Mesenchymal stem cell (in vitro differentiated cells and primary cell): ENCODE data around the gene GTPBP1.

Experiments used
- DNase-seq: peaks from one replicate; pipeline ENCODE4 v3.0.0-alpha.2; 2013
- H2AFZ ChIP-seq: one replicate; pipeline ENCODE4 v1.6.1; 2013; ENCODE audit warnings: low read depth, mild to moderate bottlenecking, control low read depth, inconsistent platforms, low read length, moderate library complexity
- H2AK5ac ChIP-seq: 2 replicates; pipeline ENCODE4 v1.6.1; 2013; ENCODE audit warnings: low read length, moderate library complexity, mild to moderate bottlenecking, inconsistent platforms; ENCODE audit not compliant: severe bottlenecking
- H2BK120ac ChIP-seq: one replicate; pipeline ENCODE4 v1.6.1; 2013; ENCODE audit warnings: low read depth, mild to moderate bottlenecking, inconsistent platforms, low read length, moderate library complexity
- H2BK12ac ChIP-seq, 2 experiments: one replicate each; pipeline ENCODE4 v1.6.1; 2013; ENCODE audit warnings: inconsistent platforms in 2 of 2, low read length in 2 of 2, mild to moderate bottlenecking in 2 of 2, moderate library complexity in 2 of 2, control low read depth in 1 of 2
- H2BK15ac ChIP-seq: one replicate; pipeline ENCODE4 v1.6.1; 2013; ENCODE audit warnings: mild to moderate bottlenecking, low read depth, inconsistent platforms; ENCODE audit not compliant: poor library complexity, severe bottlenecking
- H2BK5ac ChIP-seq: 2 replicates; pipeline ENCODE4 v1.6.1; 2013; ENCODE audit warnings: low read depth, mild to moderate bottlenecking, low read length, control low read depth, inconsistent platforms; ENCODE audit not compliant: poor library complexity, severe bottlenecking
- H3K14ac ChIP-seq, 2 experiments: one replicate each; pipeline ENCODE4 v1.6.1; 2013; ENCODE audit warnings: inconsistent platforms in 2 of 2, low read length in 2 of 2, control low read depth in 1 of 2, mild to moderate bottlenecking in 1 of 2, moderate library complexity in 1 of 2
- H3K18ac ChIP-seq, 2 experiments: one replicate each; pipeline ENCODE4 v1.6.1; 2013; ENCODE audit warnings: inconsistent platforms in 2 of 2, low read length in 2 of 2, control low read depth in 1 of 2, low read depth in 1 of 2, mild to moderate bottlenecking in 1 of 2
- H3K23ac ChIP-seq, 2 experiments: one replicate each; pipeline ENCODE4 v1.6.1; 2013; ENCODE audit warnings: inconsistent platforms in 2 of 2, low read length in 2 of 2, mild to moderate bottlenecking in 2 of 2, moderate library complexity in 2 of 2, control low read depth in 1 of 2
- H3K27ac ChIP-seq: 2 replicates; pipeline ENCODE4 v1.5.1; 2013; ENCODE audit warnings: mild to moderate bottlenecking, moderate library complexity, low read length, control low read depth, inconsistent platforms; ENCODE audit not compliant: poor library complexity, severe bottlenecking
- H3K27me3 ChIP-seq, 2 experiments: 2 replicates each; pipeline versions ENCODE4 v1.6.1 to v1.7.0; 2013; ENCODE audit warnings: low read length in 2 of 2, mild to moderate bottlenecking in 2 of 2, moderate library complexity in 2 of 2, control low read depth in 1 of 2, inconsistent platforms in 1 of 2; ENCODE audit not compliant: control insufficient read depth in 1 of 2, insufficient read depth in 1 of 2
- H3K36me3 ChIP-seq, 2 experiments: 2 replicates each; pipeline versions ENCODE4 v1.6.1 to v1.7.0; 2013; ENCODE audit warnings: low read length in 2 of 2, control low read depth in 1 of 2, inconsistent platforms in 1 of 2, low read depth in 1 of 2, mild to moderate bottlenecking in 1 of 2; ENCODE audit not compliant: insufficient read depth in 2 of 2, control insufficient read depth in 1 of 2
- H3K4ac ChIP-seq, 2 experiments: one replicate each; pipeline ENCODE4 v1.6.1; 2013; ENCODE audit warnings: inconsistent platforms in 2 of 2, low read length in 2 of 2, mild to moderate bottlenecking in 2 of 2, moderate library complexity in 2 of 2, control low read depth in 1 of 2, low read depth in 1 of 2
- H3K4me1 ChIP-seq: 2 replicates; pipeline ENCODE4 v1.6.1; 2013; ENCODE audit warnings: low read depth, low read length, control low read depth; ENCODE audit not compliant: control insufficient read depth, insufficient read depth
- H3K4me2 ChIP-seq: 2 replicates; pipeline ENCODE4 v1.6.1; 2013; ENCODE audit warnings: low read length, mild to moderate bottlenecking, inconsistent platforms; ENCODE audit not compliant: poor library complexity, severe bottlenecking
- H3K4me3 ChIP-seq, 2 experiments: 2 replicates each; pipeline versions ENCODE4 v1.5.1 to v1.7.0; 2013; ENCODE audit warnings: low read length in 2 of 2, mild to moderate bottlenecking in 2 of 2, control low read depth in 1 of 2, low read depth in 1 of 2; ENCODE audit not compliant: insufficient read depth in 1 of 2
- H3K79me1 ChIP-seq: replicated peaks from 2 replicates; pipeline ENCODE4 v1.6.1; 2013; ENCODE audit warnings: mild to moderate bottlenecking, control low read depth, low read length, inconsistent platforms; ENCODE audit not compliant: poor library complexity, severe bottlenecking
- H3K9ac ChIP-seq: 2 replicates; pipeline ENCODE4 v1.7.0; 2013; ENCODE audit warnings: mild to moderate bottlenecking, low read length, moderate library complexity
- H3K9me3 ChIP-seq: 2 replicates; pipeline ENCODE4 v1.7.0; 2013; ENCODE audit warnings: mild to moderate bottlenecking, low read length; ENCODE audit not compliant: control insufficient read depth
- H4K8ac ChIP-seq: one replicate; pipeline ENCODE4 v1.6.1; 2013; ENCODE audit warnings: inconsistent platforms, mild to moderate bottlenecking, low read length, moderate library complexity
- H4K91ac ChIP-seq: one replicate; pipeline ENCODE4 v1.6.1; 2013; ENCODE audit warnings: mild to moderate bottlenecking, low read length, inconsistent platforms
- WGBS: methylation state at CpG from one replicate; pipeline ENCODE4 v1.1.7; 2013; ENCODE audit warnings: mixed read lengths; 5-methylcytosine and 5-hydroxymethylcytosine counted together

The GTPBP1 gene

GRCh38 chr22:38758276-38758945 is 52.7 kb downstream of the GTPBP1 start:
- no peak overlapping the region for H2AK5ac ChIP-seq
- H3K23ac ChIP-seq: no peak overlapping the region
- H4K91ac ChIP-seq: no peak overlapping the region
- H2BK120ac ChIP-seq: no peak overlapping the region
- H3K4ac ChIP-seq: no peak overlapping the region
- no peak overlapping the region for H3K4me2 ChIP-seq
- no peak overlapping the region for H2BK12ac ChIP-seq
- H3K18ac ChIP-seq: no peak overlapping the region
- no peak overlapping the region for H3K9ac ChIP-seq
- 76% methylated on average over 16 of the region's 16 CpGs for WGBS
- no peak overlapping the region for H2AFZ ChIP-seq
- DNase-seq: no peak
- no peaks in the 10 kb centered on the region for H3K36me3 ChIP-seq
- H3K4me3 ChIP-seq: no peak overlapping the region
- H3K9me3 ChIP-seq: no peaks in the 10 kb centered on the region
- no peak overlapping the region for H3K27ac ChIP-seq
- peaks cover 21% of the 10 kb centered on the region for H3K4me1 ChIP-seq
- H2BK15ac ChIP-seq: no peak overlapping the region
- H3K27me3 ChIP-seq: no peaks in the 10 kb centered on the region
- no peak overlapping the region for H4K8ac ChIP-seq
- peaks cover 6% of the 10 kb centered on the region for H3K79me1 ChIP-seq
- no peak overlapping the region for H2BK5ac ChIP-seq
- H3K14ac ChIP-seq: no peak overlapping the region

- H2AK5ac ChIP-seq: no peak overlapping the region
- DNase-seq: no peak
- no peak overlapping the region for H3K23ac ChIP-seq
- no peak overlapping the region for H3K4me2 ChIP-seq
- peaks cover 3% of the 10 kb centered on the region for H3K79me1 ChIP-seq
- H3K9me3 ChIP-seq: no peaks in the 10 kb centered on the region
- no peak overlapping the region for H2BK12ac ChIP-seq
- H3K36me3 ChIP-seq: no peaks in the 10 kb centered on the region
- no peak overlapping the region for H3K27ac ChIP-seq
- no peaks in the 10 kb centered on the region for H3K27me3 ChIP-seq
- no peak overlapping the region for H2AFZ ChIP-seq
- no peak overlapping the region for H4K91ac ChIP-seq
- 88% methylated on average over 7 of the region's 7 CpGs for WGBS
- H3K4me3 ChIP-seq: no peak overlapping the region
- H3K4ac ChIP-seq: no peak overlapping the region
- H2BK5ac ChIP-seq: no peak overlapping the region
- H3K9ac ChIP-seq: no peak overlapping the region
- H3K4me1 ChIP-seq: peaks cover 24% of the 10 kb centered on the region
- H4K8ac ChIP-seq: no peak overlapping the region
- H2BK120ac ChIP-seq: no peak overlapping the region
- H2BK15ac ChIP-seq: no peak overlapping the region
- no peak overlapping the region for H3K18ac ChIP-seq
- no peak overlapping the region for H3K14ac ChIP-seq
These were observed 53.3 kb downstream of the GTPBP1 start for GRCh38 chr22:38759005-38759404.

GRCh38 chr22:38760477-38761201 is 54.9 kb downstream of the GTPBP1 start:
- Histone ChIP-seq H3K23ac (no peak overlapping the region), H2BK5ac (no peak overlapping the region), H3K14ac (peak overlapping the region in 1 of 2 experiments; percentile 49), H3K4ac (no peak overlapping the region), H4K91ac (peak overlapping the region; percentile 31), H2AFZ (no peak overlapping the region), H3K27me3 (no peaks in the 10 kb centered on the region), H3K4me2 (no peak overlapping the region), H4K8ac (no peak overlapping the region), H2BK12ac (no peak overlapping the region), H3K9me3 (no peaks in the 10 kb centered on the region), H3K27ac (no peak overlapping the region), H3K9ac (no peak overlapping the region), H2AK5ac (no peak overlapping the region), H3K79me1 (no peaks in the 10 kb centered on the region), H3K4me3 (no peak overlapping the region), H3K4me1 (peaks cover 26% of the 10 kb centered on the region), H3K36me3 (no peaks in the 10 kb centered on the region), H3K18ac (no peak overlapping the region), H2BK120ac (no peak overlapping the region), H2BK15ac (no peak overlapping the region)
- 70% methylated on average over 8 of the region's 12 CpGs for WGBS
- peak; percentile 47 for DNase-seq

- WGBS: 85% methylated on average over 20 of the region's 20 CpGs
- no peak overlapping the region for H2BK120ac ChIP-seq
- no peak overlapping the region for H4K8ac ChIP-seq
- no peaks in the 10 kb centered on the region for H3K36me3 ChIP-seq
- no peak overlapping the region for H2AFZ ChIP-seq
- H2BK15ac ChIP-seq: peak overlapping the region; percentile 12
- no peak overlapping the region for H2BK5ac ChIP-seq
- H3K23ac ChIP-seq: no peak overlapping the region
- no peak overlapping the region for H2AK5ac ChIP-seq
- no peaks in the 10 kb centered on the region for H3K9me3 ChIP-seq
- DNase-seq: no peak
- H3K4ac ChIP-seq: no peak overlapping the region
- H3K9ac ChIP-seq: no peak overlapping the region
- H3K4me3 ChIP-seq: no peak overlapping the region
- H3K27me3 ChIP-seq: no peaks in the 10 kb centered on the region
- H3K18ac ChIP-seq: no peak overlapping the region
- no peak overlapping the region for H3K4me2 ChIP-seq
- H3K79me1 ChIP-seq: no peaks in the 10 kb centered on the region
- H4K91ac ChIP-seq: peak overlapping the region; percentile 59
- peak overlapping the region in 1 of 2 experiments; percentile 85 for H3K14ac ChIP-seq
- H2BK12ac ChIP-seq: no peak overlapping the region
- H3K27ac ChIP-seq: no peak overlapping the region
- H3K4me1 ChIP-seq: peaks cover 30% of the 10 kb centered on the region
These were observed 55.7 kb downstream of the GTPBP1 start for GRCh38 chr22:38761202-38762162.
